Measurements from ENCODE around the gene DNASE1L2.
A peak's percentile ranks its signal among the peaks of the same experiment; 100 is the strongest.
"Not testable (repeated sequence)": the region's sequence is repeated elsewhere in the genome, so short reads cannot be mapped to it uniquely, and the experiment has no call there.

DNASE1L2 gene

DNA sequence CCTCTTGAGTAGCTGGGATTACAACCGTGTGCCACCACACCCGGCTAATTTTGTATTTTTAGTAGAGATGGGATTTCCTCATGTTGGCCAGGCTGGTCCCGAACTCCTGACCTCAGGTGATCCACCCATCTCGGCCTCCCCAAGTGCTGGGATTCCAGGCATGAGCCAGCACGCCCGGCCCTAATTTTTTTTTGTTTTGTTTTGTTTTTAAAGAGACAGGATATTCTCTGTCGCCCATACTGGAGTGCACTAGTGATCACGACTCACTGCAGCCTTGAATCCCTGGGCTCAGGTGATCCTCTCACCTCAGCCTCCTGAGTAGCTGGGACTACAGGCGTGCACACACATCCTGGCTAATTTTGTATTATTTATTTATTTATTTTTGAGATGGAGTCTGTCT is 4.1 kb downstream of the DNASE1L2 start:
- not testable (repeated sequence) for DNase-seq (ENCODE audit: low read depth in 2 of 2)

DNA sequence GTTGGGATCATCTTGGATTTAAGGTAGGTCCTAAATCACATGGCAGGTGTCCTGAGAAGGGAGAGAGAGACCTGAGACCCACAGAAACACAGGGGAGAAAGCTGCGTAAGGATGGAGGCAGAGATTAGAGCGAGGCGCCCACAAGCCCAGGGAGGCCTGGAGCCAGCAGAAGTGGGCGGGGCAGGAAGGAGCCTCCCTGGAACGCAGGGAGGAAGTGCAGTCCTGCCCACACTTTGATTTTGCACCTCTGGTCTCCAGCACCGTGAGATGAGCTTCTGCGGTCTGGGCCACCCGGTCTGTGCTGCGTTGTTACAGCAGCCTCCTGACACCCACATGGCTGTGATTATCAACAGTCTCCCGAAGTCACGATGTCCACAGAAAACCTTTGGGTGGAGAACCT is 6.4 kb downstream of the DNASE1L2 start:
- DNase-seq (ENCODE audit: low read depth in 2 of 2), result no peak

DNA sequence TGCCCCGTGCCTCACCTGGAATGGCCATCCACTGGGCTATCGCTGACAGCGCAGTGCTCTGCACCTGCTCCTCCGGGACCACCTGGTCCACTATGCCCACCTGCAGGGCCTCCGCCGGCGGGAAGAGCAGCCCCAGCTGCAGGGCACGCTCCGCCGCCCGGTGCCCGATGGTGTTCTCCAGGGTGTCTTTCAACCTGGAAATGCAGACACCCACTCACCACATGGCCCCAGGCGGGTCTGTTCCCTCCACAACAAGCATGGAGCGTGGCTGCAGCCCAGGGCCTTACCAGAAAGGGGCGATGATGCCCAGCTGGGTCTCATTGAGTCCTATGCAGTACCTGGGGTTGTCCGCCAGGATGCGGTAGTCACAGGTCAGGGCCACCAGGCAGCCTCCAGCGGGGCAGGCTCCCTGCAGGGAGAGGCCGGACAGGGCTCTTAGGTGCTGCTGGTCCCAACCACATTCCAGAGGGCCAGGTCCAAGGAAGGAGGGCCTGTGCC is 6.8 kb downstream of the DNASE1L2 start:
- DNase-seq (ENCODE audit: low read depth in 2 of 2), result no peak

DNA sequence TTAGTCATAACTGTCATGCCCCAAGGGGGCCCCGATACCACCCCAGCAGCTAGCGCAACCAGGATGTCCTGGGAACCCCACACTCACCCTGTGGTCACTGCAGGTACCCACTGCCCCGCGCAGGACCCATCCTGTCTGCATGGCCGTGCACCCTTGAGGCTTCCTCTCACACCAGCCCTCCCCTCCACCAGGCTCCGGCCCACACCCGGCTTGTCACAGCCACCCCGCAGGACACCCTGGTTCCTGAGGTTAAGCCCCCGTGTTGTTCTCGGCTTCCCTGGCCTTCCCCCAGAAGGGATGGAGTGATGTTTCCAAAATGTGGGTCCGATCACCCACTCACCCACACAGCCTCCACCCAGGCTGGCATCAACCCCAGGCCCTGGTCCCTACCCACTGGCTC is 7.5 kb downstream of the DNASE1L2 start:
- no peak for DNase-seq (ENCODE audit: low read depth in 2 of 2)

DNA sequence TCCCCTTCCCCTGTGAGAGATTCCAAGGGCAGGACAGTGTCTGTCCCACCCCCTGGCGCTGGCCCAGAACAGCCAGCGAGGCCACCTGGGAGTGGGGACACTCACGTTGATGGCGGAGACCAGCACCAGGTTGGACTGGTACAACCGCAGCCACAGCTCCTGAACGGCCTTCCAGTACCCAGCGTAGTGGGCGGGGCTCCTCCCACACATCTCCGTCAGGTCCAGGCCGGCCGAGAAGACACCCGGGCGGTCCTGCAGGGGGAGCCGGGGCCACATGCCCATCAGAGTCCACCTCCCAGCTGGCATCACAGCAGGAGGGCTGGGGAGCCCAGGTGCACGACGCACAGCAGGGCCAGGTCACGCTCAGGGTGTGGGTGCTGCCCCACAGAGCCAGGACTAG is 8.1 kb downstream of the DNASE1L2 start:
- no peak for DNase-seq (ENCODE audit: low read depth in 2 of 2)

DNA sequence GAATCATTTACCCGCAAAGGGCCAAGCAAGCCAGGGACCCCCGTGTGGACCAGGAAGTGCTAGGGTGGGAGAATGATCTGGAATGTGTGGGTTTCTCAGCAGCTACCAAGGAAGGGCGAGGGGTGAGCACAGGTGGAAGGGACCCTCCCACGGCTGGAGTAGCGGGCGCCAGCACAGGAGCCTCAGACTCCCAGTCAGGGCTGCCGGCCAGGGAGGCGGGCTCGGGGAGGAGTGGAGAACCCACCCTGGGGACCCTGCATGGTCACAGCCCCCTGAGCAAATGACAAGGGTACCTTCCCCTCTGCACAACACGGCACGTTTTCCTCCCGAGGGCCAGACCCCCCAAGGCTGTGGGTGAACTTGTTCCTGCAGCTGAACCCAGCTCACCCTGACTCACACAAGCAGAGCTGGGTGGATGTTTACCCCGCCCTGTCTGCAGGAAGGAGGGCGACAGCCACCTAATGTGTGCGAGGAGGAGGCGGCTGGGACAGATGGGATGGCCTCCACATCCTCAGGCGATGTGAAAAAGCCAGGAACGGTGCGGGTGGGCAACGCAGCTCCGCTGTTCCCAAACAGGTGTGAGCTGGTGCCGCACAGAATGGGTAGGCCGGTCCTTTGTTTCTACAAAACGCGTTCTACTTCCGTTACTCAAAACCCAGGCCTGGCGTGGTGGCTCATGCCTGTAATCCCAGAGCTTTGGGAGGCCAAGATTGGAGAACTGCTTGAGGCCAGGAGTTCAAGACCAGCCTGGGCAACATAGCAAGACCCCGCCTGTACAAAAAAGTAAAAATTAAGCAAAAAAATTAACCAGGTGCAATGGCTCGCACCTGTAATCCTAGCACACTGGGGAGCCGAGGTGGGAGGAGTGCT is 8.9 kb downstream of the DNASE1L2 start:
- no peak for DNase-seq (ENCODE audit: low read depth in 2 of 2)

DNA sequence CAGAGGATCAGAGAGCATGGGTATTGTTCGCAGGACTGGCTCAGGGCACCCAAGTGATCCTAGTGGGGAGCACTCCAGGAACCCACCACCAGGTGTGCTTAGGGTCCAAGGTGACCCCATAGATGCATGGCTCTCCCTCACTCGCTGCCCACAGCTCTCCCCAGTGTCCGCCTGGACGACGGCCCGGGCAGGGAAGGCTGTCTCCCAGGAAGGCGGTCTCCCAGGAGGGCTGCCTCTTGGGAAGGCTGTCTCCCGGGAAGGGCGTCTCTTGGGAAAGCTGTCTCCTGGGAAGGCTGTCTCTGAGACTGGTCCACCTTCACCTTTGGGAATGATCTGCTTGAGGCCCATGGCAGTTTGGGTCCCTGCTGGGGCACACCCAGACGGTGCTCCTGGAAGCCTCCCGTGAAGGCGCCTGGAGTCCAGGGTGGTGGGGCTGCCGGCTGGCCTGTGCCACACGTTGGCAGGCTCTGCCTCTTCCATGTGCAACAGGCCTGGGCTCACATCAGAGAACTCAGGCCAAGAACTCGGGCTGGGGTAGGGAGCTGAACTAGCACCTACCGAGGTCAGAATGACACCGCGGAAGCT is 10.1 kb downstream of the DNASE1L2 start:
- DNase-seq (ENCODE audit: low read depth in 2 of 2), result no peak

DNA sequence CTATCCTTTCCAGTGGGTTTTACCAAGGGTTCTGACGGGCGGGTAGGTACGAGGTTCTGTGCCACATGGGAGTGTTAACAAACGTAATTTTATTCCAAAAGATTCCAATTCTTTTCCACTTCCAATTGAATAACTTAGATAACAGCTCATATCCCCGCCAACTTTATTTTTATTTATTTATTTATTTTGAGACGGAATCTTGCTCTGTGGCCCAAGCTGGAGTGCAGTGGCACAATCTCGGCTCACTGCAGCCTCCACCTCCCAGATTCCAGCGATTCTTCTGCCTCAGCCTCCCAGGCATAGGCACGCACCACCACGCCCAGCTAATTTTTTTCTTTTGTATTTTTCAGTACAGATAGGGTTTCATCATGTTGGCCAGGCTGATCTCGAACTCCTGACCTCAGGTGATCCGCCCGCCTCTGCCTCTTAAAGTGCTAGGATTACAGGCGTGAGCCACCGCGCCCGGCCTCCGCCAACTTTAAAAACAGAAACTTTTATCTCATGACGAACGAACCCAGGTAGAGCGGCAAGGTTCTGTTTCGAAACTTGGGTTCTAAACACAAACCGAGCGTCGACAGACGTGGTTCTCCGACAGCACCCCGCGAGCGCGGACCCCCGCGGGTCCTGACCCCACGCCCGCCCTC is 14.5 kb downstream of the DNASE1L2 start:
- DNase-seq (ENCODE audit: low read depth in 2 of 2), result peak in 1 of 2 donors; percentile 29

DNA sequence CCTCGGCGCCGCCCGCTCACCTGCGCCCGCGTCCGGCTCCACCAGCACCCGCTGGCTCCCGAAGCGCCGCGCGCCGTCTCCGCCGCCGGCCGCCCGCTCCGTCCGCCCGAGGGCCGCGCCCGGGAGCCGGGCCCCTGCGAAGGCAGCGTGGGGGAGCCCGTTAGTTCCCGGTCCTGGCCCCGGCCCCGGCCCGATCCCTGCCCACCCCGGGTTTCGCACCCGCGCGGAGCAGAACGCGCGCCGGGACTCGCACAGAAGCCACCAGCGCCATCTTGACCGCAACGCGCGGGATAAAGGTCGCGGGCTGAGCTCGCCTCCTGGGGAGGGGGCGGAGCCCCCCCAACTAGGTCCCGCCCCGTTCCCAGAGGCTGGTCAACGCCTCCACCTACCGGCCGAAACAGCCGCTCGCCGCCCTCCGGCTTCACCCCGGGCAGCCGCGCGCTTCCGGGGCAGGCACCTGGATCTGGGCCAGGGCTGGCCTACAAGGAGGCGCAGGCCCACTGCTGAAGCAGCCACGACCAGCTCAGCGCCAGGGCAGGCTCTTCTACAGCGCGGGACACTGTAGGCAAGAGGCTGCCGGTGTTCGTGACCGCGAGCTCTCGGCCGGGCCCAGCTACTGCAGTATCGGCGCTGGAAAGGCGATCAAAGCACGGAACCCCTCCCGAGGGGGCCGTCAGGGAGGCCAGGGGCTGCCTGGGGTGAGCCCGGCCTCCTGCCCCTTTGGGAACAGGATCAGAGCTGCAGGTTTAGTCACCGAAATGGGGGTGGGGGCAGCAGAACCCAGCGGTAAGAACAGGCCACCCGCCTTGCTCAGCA is 15.3 kb downstream of the DNASE1L2 start, which contains the start of gene ECI1:
TSS of gene ECI1 (minus strand) at position 292 of the 816 bp plus-strand sequence. CDS start at position 271, 21 bp downstream.
- peak; percentile 84 to 89 for DNase-seq (ENCODE audit: low read depth in 2 of 2)

DNA sequence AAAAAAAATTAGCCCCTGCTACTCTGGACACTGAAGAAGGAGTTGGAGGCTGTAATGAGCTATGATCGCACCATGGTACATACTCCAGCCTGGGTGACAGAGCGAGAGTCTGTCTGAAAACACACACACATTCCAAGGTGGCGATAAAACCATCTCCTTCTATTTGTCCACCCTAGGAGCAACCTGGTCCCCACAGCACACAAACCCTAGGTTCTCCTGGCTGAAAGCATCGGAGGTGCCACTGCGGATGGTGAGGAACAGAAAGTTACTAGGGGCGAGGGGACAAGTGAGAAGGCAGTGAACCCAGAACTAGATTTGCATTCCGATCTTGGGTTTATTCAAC is 16.5 kb downstream of the DNASE1L2 start:
- DNase-seq (ENCODE audit: low read depth in 2 of 2), result no peak

DNA sequence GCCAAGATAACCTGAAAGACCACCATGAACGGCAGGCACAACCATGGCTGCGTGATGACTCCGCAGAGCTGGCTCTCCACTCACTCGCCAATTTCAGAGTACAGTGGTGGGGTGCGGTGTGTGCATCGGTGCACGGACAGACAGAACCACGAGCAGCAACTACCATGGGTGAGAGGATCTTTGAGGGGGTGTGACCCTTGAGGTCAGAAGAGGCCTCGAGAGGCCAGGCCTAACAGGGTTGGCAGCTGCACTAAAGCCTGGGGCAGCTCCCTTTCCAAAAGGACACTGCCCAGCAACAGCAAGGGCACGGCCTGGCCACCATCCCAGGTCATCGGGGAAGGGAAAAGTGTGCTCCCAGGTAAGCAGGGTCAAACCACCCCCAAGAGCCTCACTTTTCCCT is 17.0 kb downstream of the DNASE1L2 start:
- no peak for DNase-seq (ENCODE audit: low read depth in 2 of 2)

DNA sequence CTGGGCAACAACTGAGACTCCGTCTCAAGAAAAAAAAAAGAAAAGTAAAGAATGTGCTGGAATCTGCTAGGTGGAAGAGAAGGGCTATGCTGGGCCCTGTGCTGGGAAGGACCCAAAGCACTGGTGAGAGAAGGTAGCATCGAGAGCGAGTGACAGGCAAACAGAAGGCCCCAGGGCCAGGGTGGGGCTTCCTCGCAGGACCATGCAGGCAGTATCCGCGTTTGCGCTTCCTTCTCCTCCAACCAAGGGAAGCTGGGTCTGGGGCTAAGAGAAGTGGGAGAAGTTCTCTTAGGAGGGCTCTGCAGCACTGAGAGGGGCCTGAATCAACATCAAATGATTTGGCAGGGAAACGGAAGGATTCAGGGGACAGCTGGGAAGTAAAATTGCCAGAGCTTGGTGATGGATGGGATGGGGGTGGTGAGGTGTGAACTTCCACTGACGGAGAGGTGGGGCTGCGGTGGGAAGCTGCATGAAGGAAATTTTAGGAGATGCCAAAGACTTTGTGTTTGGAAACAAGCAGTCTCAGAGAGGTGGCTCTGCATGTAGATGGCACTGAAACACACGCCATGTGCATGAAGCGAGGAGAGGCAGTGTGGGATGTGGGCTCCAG is 20.4 kb downstream of the DNASE1L2 start:
- DNase-seq (ENCODE audit: low read depth in 2 of 2), result no peak

DNA sequence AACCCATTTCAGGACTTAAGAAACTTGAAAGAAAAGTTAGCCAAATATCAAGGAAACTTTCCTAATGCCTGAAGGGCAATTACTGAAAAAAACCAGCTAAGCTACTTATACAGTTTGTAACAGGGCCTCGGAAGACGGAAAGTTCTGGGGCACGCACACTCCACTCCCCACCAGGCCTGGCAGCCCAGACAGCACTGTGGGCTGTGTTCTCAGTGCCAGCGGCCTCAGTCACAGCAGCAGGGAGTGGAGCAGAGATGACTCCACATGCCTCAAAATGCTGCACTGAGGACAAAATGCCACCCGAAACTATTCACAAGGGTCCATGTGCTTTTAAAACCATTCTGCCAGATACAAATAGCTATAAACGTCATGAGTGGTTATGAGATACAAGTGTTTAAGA is 21.5 kb downstream of the DNASE1L2 start:
- DNase-seq (ENCODE audit: low read depth in 2 of 2), result no peak

DNA sequence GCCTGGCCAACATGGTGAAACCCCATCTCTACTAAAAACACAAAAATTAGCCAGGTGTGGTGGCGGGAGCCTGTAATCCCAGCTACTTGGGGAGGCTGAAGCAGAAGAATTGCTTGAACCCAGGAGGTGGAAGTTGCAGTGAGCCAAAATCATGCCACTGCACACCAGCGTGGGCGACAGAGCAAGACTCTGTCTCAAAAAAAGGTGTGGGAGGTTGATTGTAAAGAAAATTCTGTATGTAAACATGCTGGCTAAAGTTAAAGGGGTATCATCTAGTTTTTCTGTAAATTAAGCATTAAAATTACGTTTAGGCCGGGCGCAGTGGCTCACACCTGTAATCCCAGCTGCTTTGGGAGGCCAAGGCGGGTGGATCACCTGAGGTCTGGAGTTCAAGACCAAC is 22.3 kb downstream of the DNASE1L2 start:
- not testable (repeated sequence) for DNase-seq (ENCODE audit: low read depth in 2 of 2)

DNA sequence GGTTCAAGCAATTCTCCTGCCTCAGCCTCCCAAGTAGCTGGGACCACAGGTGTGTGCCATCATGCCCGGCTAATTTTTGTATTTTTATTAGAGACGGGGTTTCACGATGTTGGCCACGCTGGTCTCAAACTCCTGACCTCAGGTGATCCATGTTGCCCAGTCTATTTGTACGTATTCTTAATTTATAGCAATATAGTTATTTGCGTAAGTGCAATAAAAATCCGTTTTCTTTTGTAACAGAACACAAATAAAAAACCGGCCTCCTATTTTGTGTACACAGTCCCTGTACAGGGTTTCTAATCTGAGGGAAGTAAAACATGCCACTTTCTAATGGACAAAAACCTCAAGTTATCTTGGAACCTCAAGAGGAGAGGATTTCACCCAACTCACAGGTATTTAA is 24.0 kb downstream of the DNASE1L2 start:
- no peak for DNase-seq (ENCODE audit: low read depth in 2 of 2)

DNA sequence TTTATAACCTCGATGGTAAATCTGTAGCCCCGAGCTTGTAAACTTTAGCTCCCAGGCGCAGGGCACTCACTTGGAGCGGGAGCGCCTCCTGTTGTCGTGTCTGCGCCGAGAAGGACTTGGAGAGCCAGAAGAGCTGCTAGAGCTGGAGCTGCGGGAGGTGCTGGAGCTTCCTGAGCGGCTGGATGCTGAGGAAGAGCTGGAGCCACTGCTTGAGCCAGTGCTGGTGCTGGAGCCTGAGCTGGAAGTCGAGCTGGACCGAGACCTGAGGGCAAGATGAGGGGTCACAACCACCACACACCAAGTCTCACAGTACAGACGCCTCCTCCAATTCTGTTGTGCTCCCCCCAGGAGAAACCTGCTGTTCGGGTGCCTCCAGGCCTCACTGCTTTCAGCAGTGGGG is 26.8 kb downstream of the DNASE1L2 start:
- DNase-seq (ENCODE audit: low read depth in 2 of 2), result not testable (repeated sequence)

DNA sequence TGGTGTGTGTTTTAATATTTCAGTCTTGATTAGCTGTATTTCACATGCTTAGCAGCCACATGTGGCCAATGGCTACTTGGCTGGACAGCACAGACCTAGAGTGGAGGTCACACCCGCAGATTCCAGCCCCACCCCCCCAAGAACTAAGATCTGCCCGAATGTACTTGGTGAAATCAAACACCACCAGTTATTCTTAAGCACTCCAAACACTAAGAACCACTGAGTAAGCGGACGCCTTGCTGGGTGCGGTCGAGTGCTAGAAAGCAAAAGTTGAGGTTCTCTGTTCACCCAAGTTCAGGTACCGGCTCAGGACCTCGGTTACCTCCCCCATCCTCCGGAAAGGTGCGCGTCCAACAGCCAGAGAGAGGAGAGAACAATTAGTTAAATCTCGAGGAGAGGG is 30.6 kb downstream of the DNASE1L2 start:
- DNase-seq (ENCODE audit: low read depth in 2 of 2), result not testable (repeated sequence)

DNA sequence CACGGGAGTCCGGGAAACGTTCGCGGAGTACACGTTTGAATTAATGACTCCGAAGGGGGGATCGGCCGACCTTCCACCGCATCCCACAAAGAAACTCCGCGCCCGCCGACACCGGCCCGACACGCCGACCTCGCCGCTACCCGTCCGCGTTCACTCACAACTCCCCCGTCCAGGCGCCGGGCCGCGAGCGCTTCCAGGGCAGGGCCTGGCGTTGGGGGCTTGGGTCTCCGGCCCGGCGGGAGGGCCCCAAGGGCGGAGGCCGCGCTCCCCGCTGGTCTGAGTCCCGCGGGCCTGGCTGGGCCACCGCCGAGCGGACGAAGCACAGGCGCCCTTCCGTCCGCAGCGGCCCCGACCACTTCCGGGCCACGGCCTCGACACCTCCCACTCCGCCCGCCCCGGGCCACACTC is 31.3 kb downstream of the DNASE1L2 start:
- DNase-seq (ENCODE audit: low read depth in 2 of 2), result not testable (repeated sequence)

DNA sequence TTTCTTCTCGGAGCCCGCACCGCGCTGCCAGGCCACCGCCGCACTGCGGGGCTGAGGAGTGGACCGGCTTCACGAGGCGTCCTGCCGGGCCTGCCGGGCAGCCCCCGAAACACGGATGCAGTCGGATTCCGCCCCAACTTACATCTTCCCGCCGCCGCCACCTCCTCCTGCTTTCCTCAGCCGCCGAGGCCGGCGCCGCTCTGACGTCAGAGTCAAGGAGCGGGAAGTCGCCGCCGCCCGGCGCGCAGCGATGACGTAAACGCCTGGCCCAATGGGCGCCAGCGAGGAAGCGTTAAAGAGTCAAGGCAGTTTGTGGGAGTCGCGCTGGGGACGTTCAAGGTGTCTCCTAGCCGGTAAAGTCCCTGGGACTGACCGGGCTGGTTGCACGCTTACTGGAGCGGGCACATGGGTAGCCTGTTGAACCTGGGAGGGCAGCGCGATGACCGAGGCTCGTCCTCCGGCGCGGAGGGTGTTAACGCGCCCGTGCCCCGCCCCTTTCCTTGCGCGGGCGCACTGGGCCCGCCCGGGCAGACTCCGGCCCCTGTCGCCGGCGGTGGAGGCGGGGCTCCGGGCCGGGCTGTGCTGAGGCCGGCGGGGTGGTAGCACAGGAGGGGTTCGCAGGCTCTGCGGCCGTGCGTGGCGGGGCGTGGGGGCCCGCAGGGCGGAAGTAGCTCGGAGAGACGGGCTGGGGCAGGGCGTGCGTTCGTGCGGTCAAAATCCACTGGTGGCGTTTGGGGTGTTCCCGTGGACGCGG is 31.8 kb downstream of the DNASE1L2 start, which contains the start of gene RNPS1:
TSS of gene RNPS1 (minus strand) at position 214 of the 754 bp plus-strand sequence. CDS start 3,483 bp downstream, outside the sequence.
- peak; percentile 95 to 96 for DNase-seq (ENCODE audit: low read depth in 2 of 2)

DNA sequence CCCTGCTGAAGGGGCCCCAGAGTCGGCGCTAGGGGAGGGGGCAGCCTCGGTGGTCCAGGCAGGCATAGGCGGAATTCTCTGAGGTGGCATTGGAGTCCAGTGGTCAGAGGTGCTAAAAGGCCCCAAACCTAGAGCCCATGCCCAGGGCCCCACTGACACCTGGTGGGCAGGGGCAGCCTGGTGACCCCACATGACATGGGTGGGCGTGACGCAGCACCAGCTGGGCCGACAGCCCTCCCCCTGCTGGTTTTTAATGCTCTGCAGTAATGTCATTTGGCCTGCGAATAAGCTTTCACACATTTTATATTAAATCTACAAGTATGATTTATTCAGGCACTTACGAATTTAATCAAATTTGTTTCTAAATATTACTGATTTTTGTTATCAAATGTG is 33.8 kb downstream of the DNASE1L2 start:
- no peak for DNase-seq (ENCODE audit: low read depth in 2 of 2)
